A549 (cell line): ENCODE data around the gene SNX19.

Experiments
- EP300 ChIP-seq, 2 experiments: fragments of >200 bp; sonication (Bioruptor Twin); formaldehyde crosslinking; IDR thresholded peaks; 2 replicates in 1 of 2; 3 replicates in 1 of 2; pipeline ENCODE4 v1.6.1; 2016 to 2017
- HOXA7 ChIP-seq: fragments of 250-450 bp; sonication (Bioruptor Pico); IDR thresholded peaks from 2 replicates; pipeline ENCODE4 v1.5.0; 2020; ENCODE audit warnings: mild to moderate bottlenecking, moderate library complexity
- MAX ChIP-seq: IDR thresholded peaks from 2 replicates; pipeline ENCODE4 v1.6.1; 2012
- MYC ChIP-seq: IDR thresholded peaks from 2 replicates; pipeline ENCODE4 v1.6.1; 2012; ENCODE audit warnings: mild to moderate bottlenecking, inconsistent platforms, low read length, improper control_type of control experiment, borderline replicate concordance
- NPAS2 ChIP-seq: fragments of 250-450 bp; sonication (Bioruptor Pico); IDR thresholded peaks from 2 replicates; pipeline ENCODE4 v1.8.0; 2022; ENCODE audit warnings: mild to moderate bottlenecking, moderate library complexity, borderline replicate concordance
- POLR2A ChIP-seq: IDR thresholded peaks from 2 replicates; pipeline ENCODE4 v1.6.1; 2012; ENCODE audit warnings: mild to moderate bottlenecking, low read length
- POLR2AphosphoS2 ChIP-seq: conservative IDR thresholded peaks from 2 replicates; pipeline ENCODE4 v1.6.1; 2012; ENCODE audit warnings: low read length, improper control_type of control experiment, inconsistent platforms
- RFX5 ChIP-seq: fragments of 450-650 bp; IDR thresholded peaks from 2 replicates; pipeline ENCODE4 v1.7.1; 2014; ENCODE audit warnings: antibody characterized with exemption, mild to moderate bottlenecking, moderate library complexity
- SMC3 ChIP-seq: fragments of >200 bp; sonication (Bioruptor Twin); formaldehyde crosslinking; IDR thresholded peaks from 3 replicates; pipeline ENCODE4 v1.6.1; 2018; ENCODE audit warnings: inconsistent platforms
- SREBF2 ChIP-seq: fragments of 450-650 bp; IDR thresholded peaks from 2 replicates; pipeline ENCODE4 v1.6.1; 2014; ENCODE audit warnings: mild to moderate bottlenecking, moderate library complexity
- ZC3H11A ChIP-seq: fragments of 450-650 bp; IDR thresholded peaks from 2 replicates; pipeline ENCODE4 v1.6.1; 2014; ENCODE audit warnings: antibody characterized with exemption, mild to moderate bottlenecking
- TF ChIP-seq, protein P1 (sequence below): fragments of 450-650 bp; IDR thresholded peaks from 2 replicates; pipeline ENCODE4 v1.6.1; 2014; ENCODE audit warnings: antibody characterized with exemption
- TF ChIP-seq, protein P2 (sequence below): fragments of >200 bp; sonication (Bioruptor Twin); formaldehyde crosslinking; IDR thresholded peaks from 3 replicates; pipeline ENCODE4 v1.5.1; 2016
- TF ChIP-seq, protein P3 (sequence below): fragments of 150-350 bp; IDR thresholded peaks from 2 replicates; pipeline ENCODE4 v1.6.1; 2014; ENCODE audit warnings: low read depth, mild to moderate bottlenecking, low read length

DNA sequence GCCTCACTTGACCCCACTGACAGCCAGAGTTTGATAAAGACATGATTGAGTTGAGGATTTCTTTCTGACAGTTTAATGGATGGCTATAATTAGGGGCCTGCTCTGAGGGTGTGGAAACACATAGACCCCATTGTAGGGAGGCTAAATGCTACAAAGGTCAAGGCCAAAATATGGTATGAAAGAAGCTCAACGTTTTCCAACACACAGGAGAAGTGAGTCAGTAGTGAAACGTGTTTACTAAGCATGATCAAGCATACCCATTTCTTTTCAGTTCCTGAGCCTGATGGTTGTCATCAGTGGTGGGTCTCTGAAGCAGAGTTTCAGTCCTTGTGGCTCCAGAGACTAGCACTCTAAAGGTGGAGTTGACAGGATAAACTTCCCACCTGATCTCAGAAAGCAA is 69.7 kb downstream of the SNX19 start:
- TF ChIP-seq, protein P1, sequence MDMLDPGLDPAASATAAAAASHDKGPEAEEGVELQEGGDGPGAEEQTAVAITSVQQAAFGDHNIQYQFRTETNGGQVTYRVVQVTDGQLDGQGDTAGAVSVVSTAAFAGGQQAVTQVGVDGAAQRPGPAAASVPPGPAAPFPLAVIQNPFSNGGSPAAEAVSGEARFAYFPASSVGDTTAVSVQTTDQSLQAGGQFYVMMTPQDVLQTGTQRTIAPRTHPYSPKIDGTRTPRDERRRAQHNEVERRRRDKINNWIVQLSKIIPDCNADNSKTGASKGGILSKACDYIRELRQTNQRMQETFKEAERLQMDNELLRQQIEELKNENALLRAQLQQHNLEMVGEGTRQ, result no peak
- TF ChIP-seq SMC3, result no peak
- TF ChIP-seq, protein P2, sequence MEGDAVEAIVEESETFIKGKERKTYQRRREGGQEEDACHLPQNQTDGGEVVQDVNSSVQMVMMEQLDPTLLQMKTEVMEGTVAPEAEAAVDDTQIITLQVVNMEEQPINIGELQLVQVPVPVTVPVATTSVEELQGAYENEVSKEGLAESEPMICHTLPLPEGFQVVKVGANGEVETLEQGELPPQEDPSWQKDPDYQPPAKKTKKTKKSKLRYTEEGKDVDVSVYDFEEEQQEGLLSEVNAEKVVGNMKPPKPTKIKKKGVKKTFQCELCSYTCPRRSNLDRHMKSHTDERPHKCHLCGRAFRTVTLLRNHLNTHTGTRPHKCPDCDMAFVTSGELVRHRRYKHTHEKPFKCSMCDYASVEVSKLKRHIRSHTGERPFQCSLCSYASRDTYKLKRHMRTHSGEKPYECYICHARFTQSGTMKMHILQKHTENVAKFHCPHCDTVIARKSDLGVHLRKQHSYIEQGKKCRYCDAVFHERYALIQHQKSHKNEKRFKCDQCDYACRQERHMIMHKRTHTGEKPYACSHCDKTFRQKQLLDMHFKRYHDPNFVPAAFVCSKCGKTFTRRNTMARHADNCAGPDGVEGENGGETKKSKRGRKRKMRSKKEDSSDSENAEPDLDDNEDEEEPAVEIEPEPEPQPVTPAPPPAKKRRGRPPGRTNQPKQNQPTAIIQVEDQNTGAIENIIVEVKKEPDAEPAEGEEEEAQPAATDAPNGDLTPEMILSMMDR, result no peak
- no peak for TF ChIP-seq MYC
- no peak for TF ChIP-seq EP300 (IDR thresholded peaks at IDR 0.05)
- no peak for TF ChIP-seq POLR2AphosphoS2
- no peak for TF ChIP-seq POLR2A
- TF ChIP-seq NPAS2, result no peak
- TF ChIP-seq MAX, result no peak
- TF ChIP-seq, protein P3, sequence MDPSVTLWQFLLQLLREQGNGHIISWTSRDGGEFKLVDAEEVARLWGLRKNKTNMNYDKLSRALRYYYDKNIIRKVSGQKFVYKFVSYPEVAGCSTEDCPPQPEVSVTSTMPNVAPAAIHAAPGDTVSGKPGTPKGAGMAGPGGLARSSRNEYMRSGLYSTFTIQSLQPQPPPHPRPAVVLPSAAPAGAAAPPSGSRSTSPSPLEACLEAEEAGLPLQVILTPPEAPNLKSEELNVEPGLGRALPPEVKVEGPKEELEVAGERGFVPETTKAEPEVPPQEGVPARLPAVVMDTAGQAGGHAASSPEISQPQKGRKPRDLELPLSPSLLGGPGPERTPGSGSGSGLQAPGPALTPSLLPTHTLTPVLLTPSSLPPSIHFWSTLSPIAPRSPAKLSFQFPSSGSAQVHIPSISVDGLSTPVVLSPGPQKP, result no peak
- no peak for TF ChIP-seq ZC3H11A
- no peak for TF ChIP-seq SREBF2
- TF ChIP-seq HOXA7 (CRISPR knock-in tag), result no peak
- no peak for TF ChIP-seq RFX5
